Stimulated activated CD8-positive, alpha-beta memory T cell treated with anti-CD3 and anti-CD28 coated beads, Interleukin-12 subunit alpha, Interleukin-12 subunit beta, amount 100 ng/mL, for 24 hours (primary cell): ENCODE data around the gene A1CF.
"Not testable (repeated sequence)": the region's sequence is repeated elsewhere in the genome, so short reads cannot be mapped to it uniquely, and the experiment has no call there.

Source experiments
- DNase-seq: peaks from one replicate; pipeline ENCODE4 v3.0.0-alpha.2; 2020; ENCODE audit errors: extremely low read depth

The A1CF gene

DNA sequence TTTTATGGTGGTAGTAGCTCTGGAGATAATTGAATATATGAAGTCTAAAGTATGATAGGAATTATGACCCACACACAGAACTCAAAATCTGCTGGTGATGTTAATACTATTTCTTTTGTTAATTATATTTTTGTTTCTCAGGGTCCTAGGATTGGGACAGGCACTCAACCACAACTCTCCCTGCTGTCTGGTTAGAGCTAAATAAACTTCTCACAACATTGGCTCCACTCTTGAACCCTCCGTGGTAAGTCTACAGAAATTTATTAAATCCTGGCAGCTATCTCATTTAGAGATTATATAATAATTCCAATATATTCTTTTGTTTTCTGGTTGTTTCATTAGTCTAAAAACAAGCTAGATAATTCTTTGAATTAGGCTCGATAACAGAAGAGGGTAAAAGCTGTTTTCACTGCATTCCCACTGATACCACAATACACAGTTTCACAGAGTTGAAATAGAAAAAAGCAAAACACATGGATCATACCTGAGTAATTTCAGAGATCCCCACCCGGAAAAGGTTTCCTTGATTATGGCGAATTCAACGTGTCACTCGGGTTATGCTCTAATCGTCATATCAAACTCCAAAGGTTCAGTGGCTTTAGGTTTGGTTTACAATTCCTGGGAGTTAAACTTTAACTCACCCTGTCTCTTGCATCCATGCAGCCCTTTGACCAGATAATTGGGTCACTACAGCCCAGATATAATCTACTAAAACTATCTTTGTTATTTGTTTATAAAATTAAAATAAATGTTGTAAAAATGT, at the start of gene A1CF:
TSS of gene A1CF (minus strand) at position 531 of the 763 bp plus-strand sequence. CDS start 25,687 bp downstream, outside the sequence.
- no peak for DNase-seq

DNA sequence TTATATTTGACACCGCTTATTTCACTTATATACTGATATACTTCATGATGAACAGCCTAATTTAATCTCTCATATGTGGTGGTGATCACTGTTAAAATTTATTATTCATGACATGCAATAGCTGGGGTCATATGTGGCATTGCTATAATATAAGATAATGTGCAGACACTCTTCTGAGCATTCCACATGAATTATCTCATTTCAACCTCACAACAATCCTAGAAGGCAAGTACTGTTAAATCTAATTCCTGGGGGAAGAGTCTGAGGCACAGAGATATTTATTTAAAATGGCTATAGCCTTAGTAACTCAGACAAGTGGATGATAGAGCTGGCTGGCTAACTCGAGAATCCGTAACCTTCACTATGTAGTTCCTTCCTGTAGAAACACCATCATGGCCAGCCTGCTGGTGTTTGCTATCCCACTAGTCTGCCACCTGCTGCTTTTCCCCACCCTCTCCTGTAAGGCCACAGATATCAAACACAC, 46.6 kb upstream of the A1CF start:
- no peak for DNase-seq

- no peak for DNase-seq
Measured at GRCh38 chr10:50929670-50930069, 44.2 kb upstream of the A1CF start.

DNA sequence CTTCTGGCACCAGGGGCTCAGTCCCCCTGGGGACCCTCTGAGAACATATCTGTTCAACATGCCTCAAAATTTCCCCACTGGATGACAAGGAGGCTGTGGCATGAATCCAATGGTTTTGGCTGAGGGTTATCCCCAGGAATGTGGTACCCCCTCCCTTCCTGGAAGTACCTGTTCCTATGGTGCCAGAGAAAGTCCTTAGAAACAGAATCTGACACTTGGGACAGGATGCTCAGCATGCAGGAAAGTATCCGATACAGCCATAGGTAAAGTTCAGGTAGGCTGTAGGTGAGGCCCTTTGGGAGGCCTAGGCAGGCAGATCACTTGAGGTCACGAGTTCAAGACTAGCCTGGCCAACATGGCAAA, 42.7 kb upstream of the A1CF start:
- no peak for DNase-seq

- no peak for DNase-seq
Measured at GRCh38 chr10:50927522-50928189, 42.2 kb upstream of the A1CF start.

DNA sequence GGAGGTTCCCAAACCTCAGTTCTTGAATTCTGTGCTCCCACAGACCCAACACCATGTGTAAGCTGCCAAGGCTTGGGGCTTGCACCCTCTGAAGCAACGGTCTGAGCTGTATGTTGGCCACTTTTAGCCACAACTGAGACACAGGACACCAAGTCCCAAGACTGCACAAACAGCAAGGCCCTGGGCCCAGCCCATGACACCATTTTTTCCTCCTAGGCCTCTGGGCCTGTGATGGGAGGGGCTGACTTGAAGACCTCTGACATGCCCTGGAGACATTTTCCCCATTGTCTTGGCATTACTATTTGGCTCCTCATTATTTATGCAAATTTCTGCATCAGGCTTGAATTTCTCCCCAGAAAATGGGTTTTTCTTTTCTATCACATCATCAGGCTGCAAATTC, 38.0 kb upstream of the A1CF start:
- DNase-seq, result not testable (repeated sequence)

DNA sequence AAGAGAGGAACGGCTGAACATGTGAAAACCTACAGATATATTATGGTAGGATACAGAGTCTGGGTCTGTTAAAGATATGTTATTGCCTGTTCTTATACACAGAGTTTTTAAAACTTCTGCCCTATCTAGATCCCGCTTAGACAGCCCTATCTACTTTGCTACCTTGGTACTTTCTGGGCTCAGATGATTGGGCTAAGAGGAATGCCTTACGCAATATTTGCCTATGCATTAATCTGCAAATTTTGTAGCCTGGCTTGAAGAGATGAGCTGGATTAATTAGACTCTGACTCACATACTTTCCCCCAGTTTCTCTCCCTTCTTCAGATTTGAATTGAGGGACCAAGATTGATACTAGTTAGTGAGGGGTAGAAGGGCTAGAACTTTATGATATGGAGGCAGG, 33.6 kb upstream of the A1CF start:
- no peak for DNase-seq

DNA sequence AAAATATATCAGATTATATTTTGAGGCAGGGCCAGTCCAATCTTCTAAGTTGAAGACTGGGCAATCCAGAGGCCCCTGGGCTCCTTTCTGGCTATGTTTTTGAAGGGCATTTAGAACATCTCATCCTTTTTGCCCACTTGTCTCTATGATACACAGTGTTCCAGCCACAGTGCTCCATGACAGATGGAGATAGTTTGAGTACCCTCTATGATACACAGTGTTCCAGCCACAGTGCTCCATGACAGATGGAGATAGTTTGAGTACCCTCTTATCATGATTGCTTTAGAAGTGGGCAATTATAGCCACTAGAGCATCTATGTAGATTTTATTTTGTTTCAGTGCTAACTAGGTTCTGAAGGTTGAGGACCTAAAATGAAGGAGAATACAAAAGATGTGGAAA, 33.1 kb upstream of the A1CF start:
- DNase-seq, result no peak

- DNase-seq, result no peak
Measured at GRCh38 chr10:50917486-50917885, 32.1 kb upstream of the A1CF start.

GRCh38 chr10:50909334-50910014, 24.0 kb upstream of the A1CF start:
- no peak for DNase-seq

DNA sequence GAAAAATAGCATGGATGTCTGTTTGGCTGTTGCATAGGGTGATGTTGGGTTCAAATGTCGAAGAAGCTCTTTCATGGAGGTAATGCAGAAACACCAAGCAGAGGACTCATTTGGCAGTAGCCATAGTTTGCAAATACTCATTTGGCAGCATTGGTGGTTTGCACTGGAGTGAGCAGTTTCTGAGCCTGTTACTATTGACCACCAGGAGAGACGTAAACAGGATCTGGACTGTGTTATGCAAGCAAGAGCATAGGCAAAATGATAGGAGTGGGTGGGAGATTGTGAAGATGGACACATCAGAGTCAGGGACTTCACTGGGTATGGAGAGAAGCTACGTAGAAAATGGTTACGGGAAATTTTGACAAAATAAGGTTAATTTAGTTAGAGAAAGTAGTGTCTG, 22.9 kb upstream of the A1CF start:
- no peak for DNase-seq

- DNase-seq, result not testable (repeated sequence)
Measured at GRCh38 chr10:50905797-50906196, 20.4 kb upstream of the A1CF start.

DNA sequence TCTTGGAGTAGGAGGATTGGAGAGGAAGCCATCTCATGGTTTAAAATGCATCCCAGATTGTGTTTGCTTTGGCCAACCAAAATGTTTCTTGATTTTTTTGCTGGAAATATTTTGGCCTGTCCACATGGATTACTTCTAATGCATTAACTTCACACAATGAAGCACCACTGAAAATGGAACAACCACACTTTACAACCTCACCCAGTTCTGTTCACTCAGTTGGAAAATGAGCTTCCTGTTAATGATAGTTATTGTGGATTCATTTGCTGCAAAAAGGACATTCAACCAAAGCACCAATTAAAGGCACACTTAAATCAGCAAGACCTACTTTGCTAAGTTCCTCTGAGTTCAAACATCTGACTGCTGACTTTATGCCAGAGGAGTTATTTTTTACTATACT, 11.3 kb upstream of the A1CF start:
- no peak for DNase-seq

DNA sequence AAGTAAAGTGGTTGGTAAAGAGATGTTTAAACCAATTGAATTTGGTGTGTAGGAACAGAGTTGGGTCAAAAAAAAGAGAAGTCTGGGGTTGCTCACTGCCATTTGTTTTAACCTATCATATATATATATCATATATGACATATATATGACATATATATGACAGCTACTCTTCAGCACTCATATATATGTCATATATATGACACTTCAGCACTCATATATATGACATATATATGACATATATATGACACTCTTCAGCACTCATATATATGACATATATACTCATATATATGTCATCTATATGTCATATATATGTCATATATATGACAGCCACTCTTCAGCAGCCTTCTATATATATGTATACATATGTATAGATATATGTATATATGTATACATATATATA, 8.9 kb upstream of the A1CF start:
- no peak for DNase-seq

DNA sequence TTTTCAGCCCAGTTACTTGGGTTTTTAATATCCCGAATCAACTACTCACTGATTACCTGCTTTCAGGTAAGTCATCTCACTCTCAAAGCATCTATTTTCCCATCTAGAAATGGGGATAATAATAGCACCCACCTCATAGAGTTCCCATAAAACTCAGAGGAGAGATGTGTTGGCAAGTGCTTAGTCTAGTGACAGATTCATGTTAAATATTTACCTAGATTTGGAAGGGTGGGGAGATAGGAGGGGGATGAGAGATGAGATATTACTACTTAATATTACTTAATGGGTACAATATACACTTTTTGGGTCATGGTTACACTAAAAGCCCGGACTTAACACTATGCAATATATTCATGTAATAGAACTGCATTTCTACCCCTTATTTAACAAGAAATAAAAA, 7.0 kb upstream of the A1CF start:
- no peak for DNase-seq

- no peak for DNase-seq
Measured at GRCh38 chr10:50884302-50884701, 1.1 kb downstream of the A1CF start.

GRCh38 chr10:50883629-50884028, 1.8 kb downstream of the A1CF start:
- DNase-seq, result no peak

DNA sequence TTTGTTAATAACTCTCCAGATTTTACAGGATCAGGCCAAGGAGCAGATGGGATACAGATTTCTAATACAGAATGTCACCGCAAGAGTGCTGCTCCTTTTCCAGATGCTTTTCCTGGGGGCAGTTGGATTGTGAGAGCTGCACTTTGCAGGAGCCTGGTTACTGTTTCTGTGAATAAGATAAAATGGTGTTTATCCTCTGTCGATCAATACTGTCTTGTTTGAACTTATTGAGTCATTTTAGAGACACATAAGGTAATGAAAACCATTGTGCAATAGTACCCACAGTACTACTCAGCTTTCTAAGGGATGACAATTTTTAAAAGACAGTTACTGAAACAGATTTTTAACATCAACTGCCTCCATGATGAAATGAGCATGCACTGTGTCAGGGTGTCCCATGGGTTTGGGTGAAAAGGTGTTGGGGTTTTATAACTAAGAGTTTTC, 2.9 kb downstream of the A1CF start:
- DNase-seq, result no peak

- not testable (repeated sequence) for DNase-seq
Measured at GRCh38 chr10:50881046-50881445, 4.4 kb downstream of the A1CF start.

DNA sequence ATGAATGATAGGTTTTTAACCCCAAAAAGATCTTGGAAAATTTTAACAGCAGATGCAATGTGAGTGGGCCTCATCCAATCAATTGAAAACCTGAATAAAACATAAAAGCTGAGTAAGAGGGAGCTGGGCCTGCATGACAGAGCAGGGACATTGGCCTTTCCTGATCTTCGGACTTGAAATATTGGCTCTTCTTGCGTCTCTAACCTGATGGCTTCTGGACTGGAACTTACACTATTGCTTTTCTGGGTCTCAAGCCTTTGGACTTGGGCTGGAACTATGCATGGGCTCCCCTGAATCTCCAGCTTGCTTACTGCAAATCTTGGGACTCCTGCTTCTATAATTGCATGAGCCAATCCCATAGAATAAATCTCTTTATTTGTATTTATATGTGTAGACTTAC, 9.0 kb downstream of the A1CF start:
- no peak for DNase-seq

DNA sequence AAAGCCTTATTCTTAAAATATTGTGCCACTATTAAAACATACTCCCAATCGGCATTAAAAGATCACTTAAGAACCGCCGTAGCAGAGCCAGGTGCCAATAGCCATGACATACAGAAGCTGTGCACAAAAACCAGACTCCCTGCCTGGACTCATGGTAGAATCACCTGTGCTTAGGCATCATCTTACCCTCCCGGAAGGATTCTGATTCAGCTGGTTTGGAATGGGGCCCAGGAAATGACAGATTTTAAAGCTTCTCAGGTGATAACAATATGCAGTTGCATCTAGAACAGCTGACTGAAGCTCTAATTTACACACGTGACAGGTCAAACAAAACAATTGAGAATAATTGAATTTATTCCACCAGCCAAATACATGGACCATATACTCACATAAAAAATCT, 10.7 kb downstream of the A1CF start:
- DNase-seq, result no peak

DNA sequence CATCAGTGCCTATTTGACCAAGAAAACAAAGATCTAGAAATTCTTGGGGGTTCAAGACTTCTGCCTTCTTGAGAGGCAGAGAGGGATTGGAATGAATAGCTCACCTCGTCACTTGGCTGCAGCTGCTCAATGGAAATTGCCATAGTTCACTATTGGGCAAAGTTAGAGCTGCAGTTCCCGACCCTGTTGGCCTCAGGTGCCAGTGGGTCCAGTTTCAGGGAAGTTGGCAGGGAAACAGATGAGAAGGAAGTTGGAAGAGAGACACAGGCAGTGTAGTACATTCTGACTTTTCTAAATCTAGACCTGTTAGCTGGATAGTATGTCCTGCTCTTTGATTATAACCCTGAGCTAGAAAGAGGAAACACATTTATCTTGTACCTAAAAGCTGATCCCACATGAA, 19.1 kb downstream of the A1CF start:
- no peak for DNase-seq

DNA sequence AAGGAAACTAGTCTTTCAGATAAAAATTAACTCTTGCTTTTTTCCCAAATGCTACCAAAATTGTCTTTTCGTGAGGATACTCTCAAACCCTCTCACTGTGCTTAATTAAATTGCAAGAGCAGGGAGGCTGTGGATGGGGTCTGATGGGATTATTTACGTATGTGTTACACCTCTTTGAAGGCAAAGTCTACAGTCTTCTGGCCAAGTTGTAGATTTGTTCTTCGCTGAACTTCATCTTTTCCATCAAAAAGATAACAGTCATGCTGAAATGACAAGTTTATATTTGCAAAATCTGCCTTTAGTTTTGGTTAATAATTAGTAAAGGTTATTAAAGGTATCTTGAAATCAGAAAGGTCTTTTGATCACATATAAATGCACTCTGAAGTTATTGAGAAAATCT, 22.7 kb downstream of the A1CF start:
- DNase-seq, result no peak
